ENCODE measurements around the gene CLOCK.

Gene CLOCK

GRCh38 chr4:55543858-55544257 is 2.9 kb downstream of the CLOCK start:
- no peak for DNase-seq (ENCODE audit: low read depth in 2 of 2)

DNA sequence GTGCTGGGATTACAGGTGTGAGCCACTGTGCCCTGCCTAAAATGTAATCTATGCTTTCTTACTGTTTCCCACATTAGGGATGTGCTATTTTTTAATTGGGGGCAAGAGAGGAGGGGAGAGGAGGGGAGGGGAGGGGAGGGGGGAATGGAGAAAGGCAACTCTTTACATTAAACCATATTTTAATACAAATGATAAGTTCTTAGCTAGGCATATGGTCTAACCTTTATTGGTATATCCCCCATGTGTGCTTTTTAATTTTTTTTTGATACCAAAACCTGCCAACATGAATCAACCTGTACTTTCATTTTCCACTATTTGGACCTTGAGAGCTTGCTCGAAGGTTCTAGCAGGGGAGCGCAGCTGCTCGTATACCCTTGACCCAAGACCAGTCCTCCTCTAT is 6.4 kb downstream of the CLOCK start:
- DNase-seq (ENCODE audit: low read depth in 2 of 2) = no peak

GRCh38 chr4:55539658-55540057 is 7.1 kb downstream of the CLOCK start:
- DNase-seq (ENCODE audit: low read depth in 2 of 2) = no peak

DNA sequence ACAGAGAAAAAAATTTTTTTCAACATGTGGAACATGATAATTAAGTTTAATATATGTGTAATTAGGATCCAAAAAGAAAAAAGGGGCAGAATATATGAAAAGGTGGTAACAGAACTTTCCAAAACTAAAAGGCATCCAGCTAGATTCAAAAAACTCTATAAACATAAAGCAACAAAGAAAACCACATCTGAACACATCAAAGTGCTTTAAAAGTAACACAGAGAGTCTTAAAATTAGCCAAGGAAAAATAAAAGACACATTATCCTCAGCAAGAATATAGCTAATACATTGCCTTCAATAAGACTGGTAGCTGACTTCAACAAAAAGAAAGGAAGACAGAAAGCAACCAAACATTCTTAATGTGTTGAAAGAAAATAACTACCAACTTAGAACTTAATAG is 8.2 kb downstream of the CLOCK start:
- no peak for DNase-seq (ENCODE audit: low read depth in 2 of 2)

- DNase-seq (ENCODE audit: low read depth in 2 of 2) = no peak
Measured at GRCh38 chr4:55534306-55534705, 12.4 kb downstream of the CLOCK start.

- no peak for DNase-seq (ENCODE audit: low read depth in 2 of 2)
Measured at GRCh38 chr4:55530691-55531090, 16.0 kb downstream of the CLOCK start.

DNA sequence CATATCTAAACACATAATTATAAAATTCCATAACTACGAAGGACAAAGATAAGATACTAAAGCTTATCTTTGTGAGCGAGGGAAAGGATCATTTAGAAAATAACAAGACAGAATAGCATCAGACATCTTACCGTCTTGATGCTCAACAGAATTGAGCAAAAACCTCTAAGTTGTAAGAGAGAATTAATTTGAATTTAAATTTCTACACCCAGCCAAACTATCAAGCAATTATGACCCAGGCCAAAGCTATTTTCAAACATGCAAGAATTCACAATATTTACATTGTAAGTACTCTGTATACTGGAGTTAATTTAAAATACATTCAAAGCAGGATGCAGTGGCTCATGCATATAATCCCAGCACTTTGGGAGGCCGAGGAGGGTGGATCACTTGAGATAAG is 16.5 kb downstream of the CLOCK start:
- DNase-seq (ENCODE audit: low read depth in 2 of 2) = no peak

GRCh38 chr4:55528491-55528890 is 18.2 kb downstream of the CLOCK start:
- no peak for DNase-seq (ENCODE audit: low read depth in 2 of 2)

DNA sequence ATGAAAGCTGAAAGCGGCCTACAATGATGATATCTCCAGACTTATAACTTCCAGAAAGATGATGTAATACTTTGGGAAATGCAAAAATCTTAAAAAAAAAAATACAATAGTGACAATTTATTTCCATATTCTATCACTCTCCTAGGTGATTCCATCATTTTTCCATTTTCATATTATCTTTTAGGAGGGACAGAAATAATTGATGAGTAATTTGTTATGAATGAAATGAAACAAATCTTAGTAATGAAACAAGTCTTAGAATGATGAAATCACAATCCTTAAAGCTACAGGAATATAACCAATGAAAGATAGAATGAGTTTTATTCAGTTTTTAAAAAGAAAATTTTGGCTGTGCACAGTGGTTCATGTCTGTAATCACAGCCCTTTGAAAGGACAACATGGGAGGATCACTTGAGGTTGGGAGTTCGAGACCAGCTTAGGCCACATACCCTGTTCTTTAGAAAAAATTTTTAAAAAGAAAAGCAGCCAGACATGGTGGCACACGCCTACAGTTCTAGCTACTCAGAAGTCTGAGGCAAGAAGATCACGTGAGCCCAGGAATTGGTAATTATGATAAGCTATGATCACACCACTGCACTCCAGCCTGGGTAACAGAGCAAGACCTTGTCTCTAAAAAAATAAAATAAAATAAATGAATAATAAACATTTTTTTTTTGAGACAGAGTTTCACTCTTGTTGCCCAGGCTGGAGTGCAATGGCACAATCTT is 21.7 kb downstream of the CLOCK start:
- DNase-seq (ENCODE audit: low read depth in 2 of 2) = no peak

GRCh38 chr4:55518442-55518841 is 28.3 kb downstream of the CLOCK start:
- no peak for DNase-seq (ENCODE audit: low read depth in 2 of 2)

- no peak for DNase-seq (ENCODE audit: low read depth in 2 of 2)
Measured at GRCh38 chr4:55517526-55518229, 29.0 kb downstream of the CLOCK start.

DNA sequence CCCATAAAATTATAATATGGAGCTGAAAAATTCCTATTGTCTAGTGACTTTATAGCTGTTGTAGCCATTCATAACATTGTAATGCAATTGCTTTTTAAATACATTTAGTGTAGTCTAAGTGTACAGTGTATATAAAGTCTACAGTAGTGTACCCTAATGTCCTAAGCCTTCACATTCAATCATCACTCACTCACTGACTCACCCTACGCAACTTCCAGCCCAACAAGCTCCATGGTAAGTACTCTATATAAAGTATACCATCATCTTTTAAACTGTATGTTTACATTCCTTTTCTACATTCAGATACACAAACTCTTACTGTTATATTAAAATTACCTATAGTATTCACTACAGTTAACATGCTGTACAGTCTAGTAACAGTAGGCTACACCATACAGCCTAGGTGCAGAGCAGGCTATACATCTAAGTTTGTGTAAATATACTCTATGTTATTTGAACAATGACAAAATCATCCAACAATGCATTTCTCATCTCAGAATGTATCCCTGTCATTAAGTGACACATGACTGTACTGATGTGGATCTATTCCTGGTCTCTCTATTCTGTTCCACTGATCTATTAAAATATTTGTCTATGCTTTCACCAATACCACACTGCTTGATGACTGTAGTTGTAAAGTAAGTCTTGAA is 33.7 kb downstream of the CLOCK start:
- no peak for DNase-seq (ENCODE audit: low read depth in 2 of 2)

DNA sequence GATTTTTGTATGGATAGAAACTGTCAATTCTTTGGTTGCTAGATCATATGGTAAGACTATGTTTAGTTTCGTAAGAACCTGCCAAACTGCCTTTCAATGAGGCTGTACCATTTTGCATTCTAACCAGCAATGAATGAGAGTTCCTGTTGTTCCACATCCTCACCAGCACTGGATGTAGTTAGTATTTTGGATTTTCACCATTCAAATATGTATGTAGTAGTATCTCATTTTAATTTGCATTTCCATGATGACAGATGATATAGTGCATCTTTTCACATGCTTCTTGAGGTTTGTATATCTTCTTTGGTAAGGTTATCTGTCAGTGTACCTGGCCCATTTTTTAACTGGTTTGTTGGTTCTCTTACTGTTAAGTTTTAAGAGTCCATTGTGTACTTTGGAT is 34.6 kb downstream of the CLOCK start:
- DNase-seq (ENCODE audit: low read depth in 2 of 2) = no peak

- DNase-seq (ENCODE audit: low read depth in 2 of 2) = no peak
Measured at GRCh38 chr4:55510685-55511084, 36.0 kb downstream of the CLOCK start.

DNA sequence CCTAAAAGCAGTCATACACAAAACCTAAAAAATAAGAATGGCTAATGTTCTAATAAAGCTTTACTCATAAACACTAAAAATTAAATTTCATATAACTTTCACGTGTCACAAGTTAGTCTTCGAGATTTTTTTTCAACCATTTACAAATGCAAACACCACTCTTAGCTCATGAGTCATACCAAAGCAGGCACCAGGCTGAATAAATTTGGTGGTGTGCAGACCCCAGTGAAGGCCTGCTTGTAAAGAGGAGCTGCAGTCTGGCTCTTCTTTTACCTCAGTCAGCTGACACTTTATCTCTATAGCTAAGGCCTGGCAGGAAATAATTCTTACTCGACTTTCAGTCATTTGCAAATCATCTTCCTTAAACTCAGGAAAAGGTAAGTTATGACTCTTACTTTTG is 37.4 kb downstream of the CLOCK start:
- no peak for DNase-seq (ENCODE audit: low read depth in 2 of 2)

DNA sequence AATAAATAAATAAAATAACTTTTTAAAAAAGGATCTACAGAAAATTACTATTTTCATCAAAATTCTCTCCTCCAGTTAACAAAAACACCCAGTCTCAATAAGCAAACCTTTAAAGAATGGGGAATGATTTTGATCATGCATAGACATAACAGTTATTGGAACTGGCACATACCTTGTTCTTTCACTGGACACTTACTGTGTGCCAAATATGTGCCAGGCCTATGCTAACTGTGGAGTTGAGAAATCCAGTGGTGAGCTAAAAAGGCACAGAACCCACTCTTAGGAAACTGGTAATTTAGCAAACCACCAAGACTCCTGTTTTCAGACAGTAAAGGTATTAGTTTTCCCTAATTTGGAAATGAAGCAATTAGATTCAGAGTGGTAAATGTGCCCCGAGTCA is 39.1 kb downstream of the CLOCK start:
- no peak for DNase-seq (ENCODE audit: low read depth in 2 of 2)

DNA sequence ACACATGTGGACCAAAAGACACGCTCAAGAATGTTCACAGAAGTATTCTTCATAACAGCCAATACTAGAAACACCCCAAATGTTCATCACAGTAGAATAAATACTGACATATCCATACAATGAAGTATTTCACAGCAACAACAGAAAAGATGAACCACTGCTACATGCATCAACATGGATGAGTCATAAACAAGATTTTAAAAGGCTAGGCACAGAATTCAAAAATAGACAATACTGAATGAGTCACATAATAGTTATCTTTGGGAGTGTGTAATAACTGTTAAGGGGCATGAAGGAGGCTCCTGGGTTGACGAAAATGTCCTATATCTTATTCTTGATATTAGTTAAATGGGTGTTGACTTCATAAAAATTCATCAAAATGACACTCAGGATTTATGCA is 43.5 kb downstream of the CLOCK start:
- no peak for DNase-seq (ENCODE audit: low read depth in 2 of 2)

DNA sequence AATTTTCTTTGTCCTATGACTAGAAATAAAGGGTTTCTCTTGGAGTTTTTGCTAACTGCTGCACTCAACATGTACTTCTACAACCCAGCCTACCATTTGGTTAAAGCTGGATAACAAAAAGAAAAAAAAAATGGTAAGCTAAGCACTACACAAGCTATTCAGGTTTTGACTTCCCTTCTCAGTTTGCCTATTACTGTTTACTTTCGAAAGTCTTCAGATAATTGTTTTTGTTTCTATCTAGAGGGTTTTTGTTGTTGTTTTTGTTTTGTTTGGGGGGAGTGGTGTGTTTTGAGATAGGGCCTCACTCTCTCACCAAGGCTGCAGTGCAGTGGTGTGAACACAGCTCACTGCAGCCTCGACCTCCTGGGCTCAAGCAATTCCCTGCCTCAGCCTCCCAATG is 46.6 kb downstream of the CLOCK start:
- no peak for DNase-seq (ENCODE audit: low read depth in 2 of 2)

- no peak for DNase-seq (ENCODE audit: low read depth in 2 of 2)
Measured at GRCh38 chr4:55499495-55499894, 47.2 kb downstream of the CLOCK start.

DNA sequence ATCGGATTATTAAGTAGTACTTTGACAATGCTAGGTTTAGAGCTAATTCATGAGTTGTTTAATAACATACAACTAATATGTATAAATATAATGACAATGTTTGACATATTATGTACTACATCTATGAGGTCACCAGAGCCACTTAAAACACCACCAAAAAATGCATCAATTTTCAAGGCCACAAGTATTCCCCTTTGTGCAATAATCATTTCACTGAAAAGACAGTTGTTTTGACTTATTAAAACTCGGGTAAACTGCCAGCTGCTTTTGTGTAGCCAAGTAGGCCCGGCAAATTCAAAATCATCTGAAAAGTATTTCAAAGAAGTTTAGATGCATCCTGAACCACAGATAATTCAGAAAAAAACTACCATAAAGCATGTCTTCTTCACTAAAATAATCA is 48.7 kb downstream of the CLOCK start:
- no peak for DNase-seq (ENCODE audit: low read depth in 2 of 2)

GRCh38 chr4:55491486-55491885 is 55.2 kb downstream of the CLOCK start:
- no peak for DNase-seq (ENCODE audit: low read depth in 2 of 2)

GRCh38 chr4:55488716-55489115 is 58.0 kb downstream of the CLOCK start:
- DNase-seq (ENCODE audit: low read depth in 2 of 2) = no peak

DNA sequence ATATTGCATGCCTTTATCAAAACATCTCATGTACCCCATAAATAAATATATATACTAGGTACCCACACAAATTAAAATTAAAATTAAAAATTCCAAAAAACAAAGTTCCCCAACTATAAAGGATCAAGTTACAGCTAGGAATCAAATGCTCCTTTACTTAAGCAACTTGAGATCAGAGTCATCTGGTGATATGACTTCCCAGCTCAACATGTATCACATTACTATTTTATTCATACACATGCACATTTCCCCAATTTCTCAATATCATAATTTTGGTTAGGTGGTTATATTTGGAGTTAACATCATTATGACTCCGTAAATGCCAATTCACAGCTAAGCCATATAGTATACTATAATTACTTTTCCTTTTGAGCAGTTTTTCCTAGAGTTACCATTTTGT is 60.9 kb downstream of the CLOCK start:
- no peak for DNase-seq (ENCODE audit: low read depth in 2 of 2)
